Measurements from ENCODE around the gene KIF21A.

The KIF21A gene

DNA sequence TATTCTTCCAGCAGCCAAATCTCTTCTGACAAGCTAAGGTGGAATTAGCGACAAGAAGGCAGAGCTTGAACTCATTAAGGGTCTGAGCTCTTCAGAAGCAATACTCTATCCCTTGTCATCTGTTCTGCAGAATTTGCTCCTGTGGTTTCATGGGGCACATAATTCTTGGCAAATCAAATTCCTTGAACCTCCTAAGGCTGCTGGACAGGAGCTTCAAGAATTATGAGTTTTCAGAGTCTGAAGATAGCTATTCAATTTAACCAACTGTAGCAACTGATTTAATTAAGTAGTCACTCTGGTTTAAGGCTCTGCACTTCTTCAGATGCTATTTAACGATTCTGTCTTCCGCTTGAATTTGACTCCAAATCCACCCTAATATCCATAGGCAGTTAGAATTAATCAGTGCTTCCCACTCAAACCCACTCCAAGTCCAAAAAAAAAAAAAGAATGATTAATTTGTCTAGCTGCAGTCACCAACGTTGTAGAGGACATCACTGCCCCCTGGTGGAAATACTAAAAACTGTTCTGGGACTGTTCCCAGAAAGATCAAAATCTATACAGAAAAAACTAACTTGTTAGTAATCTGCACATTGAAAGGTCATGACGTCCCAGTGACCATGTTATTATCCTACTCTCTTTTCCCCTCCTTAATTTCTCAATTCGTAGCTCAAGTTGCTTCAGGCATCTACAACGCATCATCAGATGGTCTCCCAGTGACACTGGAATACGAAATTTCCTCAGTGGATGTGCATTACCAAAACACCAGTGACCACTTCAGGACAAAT is 169.9 kb downstream of the KIF21A start:
- DNase-seq = no peak

DNA sequence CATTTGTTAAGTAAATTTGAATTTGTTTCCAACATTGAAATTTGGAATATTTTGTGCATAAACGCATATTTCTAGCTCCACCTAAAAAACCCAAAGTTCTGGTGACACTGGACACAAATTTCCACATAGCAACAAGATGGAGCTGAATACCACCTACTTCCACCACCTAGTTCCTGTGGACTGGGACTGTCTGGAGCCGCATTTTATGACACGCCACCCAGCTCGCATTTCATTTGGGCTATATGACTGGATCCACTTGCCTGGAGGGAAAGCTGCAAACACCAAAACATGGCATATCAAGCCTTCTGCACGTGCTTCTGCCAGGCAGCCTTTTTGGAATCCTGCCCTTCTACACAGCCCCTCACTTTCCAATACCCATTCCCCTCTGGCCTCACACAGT is 173.4 kb downstream of the KIF21A start:
- no peak for DNase-seq

DNA sequence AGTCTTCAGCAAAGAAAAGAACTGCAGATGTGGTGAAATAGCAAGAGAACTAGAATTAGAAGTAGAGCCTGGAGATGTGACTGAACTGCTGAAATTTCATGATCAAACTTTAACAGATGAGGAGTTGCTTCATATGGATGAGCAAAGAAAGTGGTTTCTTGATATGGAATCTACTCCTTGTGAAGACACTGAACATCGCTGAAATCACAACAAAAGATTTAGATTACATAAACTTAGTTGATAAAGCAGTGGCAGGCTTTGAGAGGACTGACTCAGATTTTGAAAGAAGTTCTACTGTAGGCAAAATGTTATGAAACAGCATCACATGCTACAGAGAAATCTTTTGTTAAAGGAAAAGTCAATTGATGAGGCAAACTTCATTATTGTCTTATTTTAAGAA is 175.0 kb downstream of the KIF21A start:
- DNase-seq = no peak

DNA sequence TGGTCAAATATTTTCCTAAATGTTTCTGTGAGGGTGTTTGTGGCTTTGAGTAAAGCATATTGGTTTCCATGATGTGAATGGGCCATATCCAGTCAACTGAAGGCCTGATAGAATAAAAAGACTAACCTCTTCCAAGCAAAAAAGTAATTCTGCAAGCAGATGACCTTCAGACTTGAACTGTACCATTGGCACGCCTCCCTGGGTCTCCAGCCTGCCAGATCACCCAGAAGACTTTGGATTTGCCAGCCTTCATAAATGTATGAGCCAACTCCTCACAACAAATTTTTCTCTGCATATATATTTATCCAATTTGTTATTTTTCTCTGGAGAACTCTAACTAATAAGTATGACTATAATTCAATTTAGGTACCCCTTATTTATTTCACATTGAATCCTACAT is 190.3 kb downstream of the KIF21A start:
- DNase-seq = no peak
